NT2/D1 (cell line): ENCODE results near the gene BAZ1A.

ENCODE experiments used
- SUZ12 ChIP-seq: IDR thresholded peaks from 2 replicates; pipeline ENCODE4 v1.6.1; 2011; ENCODE audit not compliant: insufficient read length, insufficient read depth; ENCODE audit errors: extremely low read depth
- ZNF274 ChIP-seq: IDR thresholded peaks from 2 replicates; pipeline ENCODE4 v1.6.1; 2011; ENCODE audit warnings: mild to moderate bottlenecking, low read depth, low read length

DNA sequence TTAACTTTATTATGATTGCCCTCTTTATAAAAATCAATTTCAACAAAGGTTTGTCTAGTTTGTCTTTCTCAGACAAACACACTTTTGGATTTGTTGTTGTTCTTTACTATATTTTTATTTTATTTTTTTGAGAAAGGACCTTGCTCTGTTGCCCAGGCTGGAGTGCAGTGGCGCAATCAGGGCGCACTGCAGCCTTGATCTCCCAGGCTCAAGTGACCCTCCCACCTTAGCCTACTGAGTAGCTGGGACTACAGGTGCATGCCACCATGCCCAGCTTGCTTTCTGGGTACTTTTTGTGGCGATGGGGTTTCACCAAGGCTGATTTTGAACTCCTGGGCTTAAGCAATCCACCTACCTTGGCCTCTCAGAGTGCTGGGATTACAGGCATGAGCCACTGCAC lies 96.4 kb downstream of the BAZ1A start:
- TF ChIP-seq ZNF274 (no peak), SUZ12 (no peak)
